Activated CD8-positive, alpha-beta T cell treated with anti-CD3 and anti-CD28 coated beads for 36 hours (primary cell): ENCODE measurements around the gene SALL3. TPM values are rescaled to one million over a fixed set of nuclear protein-coding genes. Genes with fewer than 3 reads are reported as not detected.
"Not testable (repeated sequence)": the region's sequence is repeated elsewhere in the genome, so short reads cannot be mapped to it uniquely, and the experiment has no call there.

Experiments
- ATAC-seq: fragments of 200-7000 bp; cut with Tn5 transposase; one replicate; pipeline ENCODE4 v1.10.0; 2021; ENCODE audit warnings: mild to moderate bottlenecking, moderate library complexity
- CTCF ChIA-PET: fragments of 350-600 bp; sonication (Branson Sonifier 250); formaldehyde crosslinking; loops from one replicate; lab custom pipeline; 2021; ENCODE audit warnings: antibody characterized with exemption; lab: Charles Lee
- POLR2A ChIA-PET: fragments of 350-600 bp; sonication (Branson Sonifier 250); formaldehyde crosslinking; loops from one replicate; lab custom pipeline; 2021; ENCODE audit warnings: antibody characterized with exemption; lab: Charles Lee
- DNase-seq: peaks from one replicate; pipeline ENCODE4 v3.0.0-alpha.2; 2020
- H3K27ac Mint-ChIP-seq: one replicate; pipeline ENCODE4 v1.8.0; 2021; ENCODE audit warnings: mild to moderate bottlenecking, mixed read lengths
- H3K27me3 Mint-ChIP-seq: one replicate; pipeline ENCODE4 v1.8.0; 2021; ENCODE audit warnings: mixed read lengths
- H3K36me3 Mint-ChIP-seq: one replicate; pipeline ENCODE4 v1.8.0; 2021; ENCODE audit warnings: low read depth, mixed read lengths
- H3K4me1 Mint-ChIP-seq: one replicate; pipeline ENCODE4 v1.8.0; 2021; ENCODE audit warnings: low read depth, mixed read lengths
- H3K4me3 Mint-ChIP-seq: one replicate; pipeline ENCODE4 v1.8.0; 2021; ENCODE audit warnings: mild to moderate bottlenecking, moderate library complexity, mixed read lengths
- H3K9me3 Mint-ChIP-seq: one replicate; pipeline ENCODE4 v1.8.0; 2021; ENCODE audit warnings: mixed read lengths
- intact Hi-C: fragments of 100-400 bp; cut with micrococcal nuclease; formaldehyde crosslinking; loops from one replicate; pipeline ENCODE4 v1.10.0; 2022
- total RNA-seq, 2 experiments: library from RNA; stranded (reverse); gene quantifications; one replicate each; pipeline ENCODE4 v1.2.3, GENCODE V29; 2021
- TF ChIP-seq, protein P1 (sequence below): fragments of 200-600 bp; IDR thresholded peaks from one replicate; pipeline ENCODE4 v1.8.0; 2022; ENCODE audit warnings: antibody characterized with exemption, mild to moderate bottlenecking

SALL3 gene
- total RNA-seq, 2 experiments from 2014 or later = not detected

DNA sequence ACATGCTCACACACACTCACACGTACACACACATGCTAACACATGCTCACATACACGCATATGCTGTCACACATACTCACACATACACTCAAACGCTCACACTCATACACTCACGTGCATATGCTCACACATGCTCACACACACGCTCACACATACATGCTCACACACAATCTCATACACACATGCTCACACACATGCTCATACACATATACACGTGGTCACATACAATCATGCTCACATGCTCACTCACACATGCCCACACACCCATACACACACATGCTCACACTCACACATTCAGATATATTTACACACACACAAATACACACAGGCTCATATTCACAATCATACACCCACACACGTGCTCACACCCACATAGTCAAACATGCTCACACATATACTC lies 17.5 kb upstream of the SALL3 start:
- intact Hi-C loops = no loop called here
- Mint-ChIP-seq H3K36me3 (no peaks in the 10 kb centered on the region), H3K4me1 (no peaks in the 10 kb centered on the region), H3K4me3 (no peak overlapping the region), H3K27ac (no peak overlapping the region), H3K9me3 (peaks cover 16% of the 10 kb centered on the region), H3K27me3 (peaks cover 5% of the 10 kb centered on the region)
- ChIA-PET CTCF (no interaction called here), POLR2A (no interaction called here)
- TF ChIP-seq, protein P1, sequence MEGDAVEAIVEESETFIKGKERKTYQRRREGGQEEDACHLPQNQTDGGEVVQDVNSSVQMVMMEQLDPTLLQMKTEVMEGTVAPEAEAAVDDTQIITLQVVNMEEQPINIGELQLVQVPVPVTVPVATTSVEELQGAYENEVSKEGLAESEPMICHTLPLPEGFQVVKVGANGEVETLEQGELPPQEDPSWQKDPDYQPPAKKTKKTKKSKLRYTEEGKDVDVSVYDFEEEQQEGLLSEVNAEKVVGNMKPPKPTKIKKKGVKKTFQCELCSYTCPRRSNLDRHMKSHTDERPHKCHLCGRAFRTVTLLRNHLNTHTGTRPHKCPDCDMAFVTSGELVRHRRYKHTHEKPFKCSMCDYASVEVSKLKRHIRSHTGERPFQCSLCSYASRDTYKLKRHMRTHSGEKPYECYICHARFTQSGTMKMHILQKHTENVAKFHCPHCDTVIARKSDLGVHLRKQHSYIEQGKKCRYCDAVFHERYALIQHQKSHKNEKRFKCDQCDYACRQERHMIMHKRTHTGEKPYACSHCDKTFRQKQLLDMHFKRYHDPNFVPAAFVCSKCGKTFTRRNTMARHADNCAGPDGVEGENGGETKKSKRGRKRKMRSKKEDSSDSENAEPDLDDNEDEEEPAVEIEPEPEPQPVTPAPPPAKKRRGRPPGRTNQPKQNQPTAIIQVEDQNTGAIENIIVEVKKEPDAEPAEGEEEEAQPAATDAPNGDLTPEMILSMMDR = no peak
- ATAC-seq = no peak
- no peak for DNase-seq

DNA sequence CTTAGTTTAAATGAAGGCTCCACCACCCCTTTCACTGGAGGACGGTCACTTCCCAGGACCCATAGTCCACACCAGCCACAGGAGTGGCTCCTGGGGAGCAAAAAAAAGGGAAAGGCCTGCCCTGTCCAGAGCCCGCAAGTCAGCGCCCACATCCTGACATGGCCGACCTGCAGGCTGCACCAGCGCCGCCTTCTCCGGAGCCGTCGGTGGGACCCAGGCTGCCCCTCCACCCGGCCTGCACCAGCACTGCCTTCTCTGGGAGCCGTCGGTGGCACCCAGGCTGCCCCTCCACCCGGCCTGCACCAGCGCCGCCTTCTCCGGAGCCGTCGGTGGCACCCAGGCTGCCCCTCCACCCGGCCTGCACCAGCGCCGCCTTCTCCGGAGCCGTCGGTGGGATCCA lies 14.9 kb upstream of the SALL3 start:
- intact Hi-C loops, POLR2A ChIA-PET, H3K27ac Mint-ChIP-seq, H3K4me3 Mint-ChIP-seq, DNase-seq, ATAC-seq, CTCF ChIA-PET, H3K4me1 Mint-ChIP-seq, H3K36me3 Mint-ChIP-seq: not testable (repeated sequence)
- H3K27me3 Mint-ChIP-seq = peaks cover 17% of the 10 kb centered on the region
- H3K9me3 Mint-ChIP-seq = peaks cover 16% of the 10 kb centered on the region

DNA sequence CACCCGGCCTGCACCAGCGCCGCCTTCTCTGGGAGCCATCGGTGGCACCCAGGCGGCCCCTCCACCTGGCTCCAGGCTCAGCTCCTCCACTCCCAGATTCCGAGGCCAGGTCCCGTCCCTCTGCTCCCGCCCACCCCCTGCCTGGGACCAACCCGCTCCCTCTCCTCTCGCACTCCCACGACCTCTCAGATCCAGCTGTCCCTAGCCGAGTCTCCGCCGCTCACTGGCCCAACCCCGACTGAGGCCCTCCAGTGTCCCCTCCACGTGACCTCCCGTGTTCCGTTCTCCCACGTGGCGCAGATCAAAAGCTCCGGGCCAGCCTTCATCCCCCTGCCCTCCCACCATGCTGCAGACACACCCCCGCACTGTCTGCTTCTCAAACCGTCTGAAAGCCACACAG lies 14.4 kb upstream of the SALL3 start:
- Mint-ChIP-seq H3K36me3 (no peaks in the 10 kb centered on the region), H3K27ac (no peak overlapping the region), H3K4me1 (peaks cover 2% of the 10 kb centered on the region), H3K9me3 (peaks cover 16% of the 10 kb centered on the region), H3K4me3 (no peak overlapping the region), H3K27me3 (peaks cover 19% of the 10 kb centered on the region)
- intact Hi-C loops = no loop called here
- ChIA-PET POLR2A (no interaction called here), CTCF (no interaction called here)
- TF ChIP-seq, protein P1 = no peak
- no peak for DNase-seq
- no peak for ATAC-seq

DNA sequence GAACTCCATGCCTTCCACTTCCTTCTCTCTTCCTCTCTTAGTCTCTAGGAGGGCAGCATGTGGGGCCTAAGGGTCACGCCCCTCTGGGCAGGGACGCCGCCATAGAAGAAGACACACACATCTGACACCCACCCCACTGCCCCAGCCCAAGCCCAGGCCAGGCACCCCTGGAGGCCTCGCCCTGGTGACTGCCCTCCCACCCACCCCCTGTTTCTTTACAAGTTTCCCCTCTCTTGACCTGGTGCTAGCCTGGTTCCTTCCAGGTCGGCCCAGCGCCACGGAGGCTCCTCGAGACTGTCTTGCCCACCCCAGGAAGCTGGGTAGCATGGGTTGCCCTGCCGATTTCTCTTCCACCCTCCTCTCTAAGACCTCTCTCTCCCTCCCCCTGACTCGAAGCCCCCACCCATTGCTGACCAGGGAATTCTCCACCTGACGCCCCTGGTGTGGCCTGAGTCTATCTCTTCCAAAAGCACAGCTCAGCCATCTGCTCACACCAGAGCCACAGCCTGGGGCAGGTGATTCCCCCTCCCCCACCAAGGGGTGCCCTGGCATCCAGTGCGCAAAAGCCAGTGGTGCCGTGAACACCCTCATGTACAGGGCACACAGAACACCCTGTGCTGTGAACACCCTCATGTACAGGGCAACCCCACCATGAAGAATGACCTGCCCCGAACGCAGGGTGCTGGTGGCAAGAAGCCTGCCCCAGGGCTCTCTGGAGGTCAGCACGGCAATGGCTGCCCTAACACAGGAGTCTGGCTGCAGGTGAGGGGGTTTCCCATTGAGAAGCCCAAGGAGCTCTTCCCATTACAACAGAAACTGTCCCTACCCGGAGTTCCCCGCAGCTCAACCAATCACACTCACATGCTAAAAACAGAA lies 13.5 kb upstream of the SALL3 start:
- no peak for DNase-seq
- no peak overlapping the region for H3K4me3 Mint-ChIP-seq
- POLR2A ChIA-PET = no interaction called here
- CTCF ChIA-PET = interaction anchor here (1.1 kb wide), 1 partner anchor 8 kb away, joined by 3 read pairs; no protein-coding TSS in a partner anchor
- H3K36me3 Mint-ChIP-seq = no peaks in the 10 kb centered on the region
- TF ChIP-seq, protein P1 = no peak
- no peak for ATAC-seq
- peaks cover 28% of the 10 kb centered on the region for H3K27me3 Mint-ChIP-seq
- peaks cover 2% of the 10 kb centered on the region for H3K4me1 Mint-ChIP-seq
- intact Hi-C loops = no loop called here
- peaks cover 16% of the 10 kb centered on the region for H3K9me3 Mint-ChIP-seq
- no peak overlapping the region for H3K27ac Mint-ChIP-seq

- no peak overlapping the region for H3K27ac Mint-ChIP-seq
- DNase-seq (no peak), ATAC-seq (no peak)
- no peaks in the 10 kb centered on the region for H3K36me3 Mint-ChIP-seq
- intact Hi-C loops = no loop called here
- H3K4me1 Mint-ChIP-seq = peaks cover 2% of the 10 kb centered on the region
- ChIA-PET POLR2A (no interaction called here), CTCF (interaction anchor here (1.1 kb wide), 1 partner anchor 9 kb away, joined by 3 read pairs; no protein-coding TSS in a partner anchor)
- peaks cover 16% of the 10 kb centered on the region for H3K9me3 Mint-ChIP-seq
- peaks cover 33% of the 10 kb centered on the region for H3K27me3 Mint-ChIP-seq
- H3K4me3 Mint-ChIP-seq = no peak overlapping the region
- TF ChIP-seq, protein P1 = no peak
These were observed 12.9 kb upstream of the SALL3 start for GRCh38 chr18:78966793-78967106.
